Epithelial cell of proximal tubule (primary cell): Measurements from ENCODE around the gene DCXR. TPM values are rescaled to one million over a fixed set of nuclear protein-coding genes. Genes with fewer than 3 reads are reported as not detected.

ENCODE experiments used
- DNase-seq: peaks from one replicate; pipeline ENCODE4 v3.0.0-alpha.2; 2011; ENCODE audit warnings: low read depth
- H3K4me3 ChIP-seq: 2 replicates; pipeline ENCODE4 v1.5.1; 2011; ENCODE audit warnings: low read depth, mild to moderate bottlenecking, low read length
- CTCF ChIP-seq: conservative IDR thresholded peaks from 2 replicates; pipeline ENCODE4 v1.5.1; 2012; ENCODE audit warnings: low read depth, mild to moderate bottlenecking, low read length
- total RNA-seq: library from RNA; depleted of rRNA; stranded (reverse); fragments of >200 nt; gene quantifications from 2 replicates; pipeline ENCODE4 v1.2.3, GENCODE V29; 2015

DCXR gene
- total RNA-seq, 1 donor from 2014 or later, result 93.1 TPM

- DNase-seq, result no peak
- TF ChIP-seq CTCF, result no peak
- no peak overlapping the region for H3K4me3 ChIP-seq
Measured at GRCh38 chr17:82083009-82083408, 45.5 kb upstream of the DCXR start.

- no peak for DNase-seq
- TF ChIP-seq CTCF, result no peak
- H3K4me3 ChIP-seq, result no peak overlapping the region
Measured at GRCh38 chr17:82082456-82082855, 45.0 kb upstream of the DCXR start.

- no peak for DNase-seq
- no peak for TF ChIP-seq CTCF
- no peak overlapping the region for H3K4me3 ChIP-seq
Measured at GRCh38 chr17:82081966-82082365, 44.5 kb upstream of the DCXR start.

- no peak for TF ChIP-seq CTCF
- H3K4me3 ChIP-seq, result no peak overlapping the region
- no peak for DNase-seq
Measured at GRCh38 chr17:82081546-82081945, 44.0 kb upstream of the DCXR start.

- no peak for DNase-seq
- no peak overlapping the region for H3K4me3 ChIP-seq
- no peak for TF ChIP-seq CTCF
Measured at GRCh38 chr17:82080789-82081464, 43.4 kb upstream of the DCXR start.

GRCh38 chr17:82080048-82080788 lies 42.7 kb upstream of the DCXR start:
- DNase-seq, result no peak
- no peak for TF ChIP-seq CTCF
- no peak overlapping the region for H3K4me3 ChIP-seq
